Islet of Langerhans (tissue), 1 donor: ENCODE data around the gene GNAI2.
A peak's percentile ranks its signal among the peaks of the same experiment; 100 is the strongest.

ENCODE experiments used
- FAIRE-seq: peaks from one replicate; lab custom pipeline; 2011; peaks lifted over from hg19 to GRCh38; lab: Jason Lieb, UNC

The GNAI2 gene

DNA sequence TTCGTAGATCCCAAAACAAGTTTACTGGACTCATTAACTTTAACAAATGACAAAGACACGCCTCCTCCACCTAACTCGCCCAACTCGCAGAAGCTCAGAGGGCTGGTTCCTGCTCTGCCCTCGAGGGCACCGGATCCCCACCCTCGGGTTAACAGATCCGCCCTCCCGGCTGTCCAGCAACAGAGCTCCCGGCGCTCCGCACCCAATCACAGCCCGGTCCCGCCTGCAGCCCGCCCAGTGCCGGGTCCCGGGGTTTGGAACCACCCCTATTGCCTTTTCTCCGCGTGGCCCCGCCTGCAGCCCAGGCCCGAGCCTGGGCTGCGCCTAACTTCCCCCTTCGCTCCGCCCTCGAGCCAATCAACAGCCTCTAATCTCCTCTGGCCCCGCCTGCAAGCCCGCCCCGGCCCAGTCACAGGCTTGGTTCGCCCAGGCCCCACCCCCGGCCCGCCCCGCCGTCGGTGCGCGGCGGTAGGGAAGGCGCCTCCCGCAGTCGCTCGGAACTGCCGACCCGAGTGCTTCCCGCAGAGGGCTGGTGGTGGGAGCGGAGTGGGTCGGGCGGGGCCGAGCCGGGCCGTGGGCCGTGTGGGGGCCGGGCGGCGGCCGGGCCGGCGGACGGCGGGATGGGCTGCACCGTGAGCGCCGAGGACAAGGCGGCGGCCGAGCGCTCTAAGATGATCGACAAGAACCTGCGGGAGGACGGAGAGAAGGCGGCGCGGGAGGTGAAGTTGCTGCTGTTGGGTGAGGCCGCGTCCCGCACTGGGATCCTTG is at the start of gene GNAI2:
GNAI2 (plus strand) TSS at position 489 of the 768 bp plus-strand sequence; CDS start at position 621, 132 bp downstream.
- peak; percentile 86 for FAIRE-seq

DNA sequence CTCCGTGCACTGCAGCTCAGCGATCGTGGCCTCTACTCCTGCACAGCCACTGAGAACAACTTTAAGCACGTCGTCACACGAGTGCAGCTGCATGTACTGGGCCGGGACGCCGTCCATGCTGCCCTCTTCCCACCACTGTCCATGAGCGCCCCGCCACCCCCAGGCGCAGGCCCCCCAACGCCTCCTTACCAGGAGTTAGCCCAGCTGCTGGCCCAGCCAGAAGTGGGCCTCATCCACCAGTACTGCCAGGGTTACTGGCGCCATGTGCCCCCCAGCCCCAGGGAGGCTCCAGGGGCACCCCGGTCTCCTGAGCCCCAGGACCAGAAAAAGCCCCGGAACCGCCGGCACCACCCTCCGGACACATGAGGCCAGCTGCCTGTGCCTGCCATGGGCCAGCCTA is 48.3 kb upstream of the GNAI2 start:
- no peak for FAIRE-seq

DNA sequence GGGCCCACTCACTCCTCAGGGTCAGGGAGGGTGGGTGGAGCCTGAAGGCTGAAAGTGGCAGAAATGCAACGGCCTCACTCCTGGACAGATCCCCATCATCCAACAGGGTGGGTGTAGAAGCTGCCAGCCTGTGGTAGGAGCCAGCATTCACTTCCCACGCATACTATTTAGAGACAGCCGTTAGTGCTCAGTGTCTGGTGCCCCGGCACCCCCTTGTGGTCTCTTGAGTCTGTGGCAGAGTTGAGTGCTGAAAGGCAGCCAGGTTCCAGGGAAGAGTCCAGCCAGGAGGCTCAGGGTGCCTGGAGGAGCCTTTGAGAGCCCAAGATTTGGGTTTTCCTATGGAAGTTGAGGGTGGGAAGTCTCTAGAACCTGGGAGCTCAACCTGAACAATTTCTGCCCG is 46.7 kb upstream of the GNAI2 start:
- FAIRE-seq, result no peak

DNA sequence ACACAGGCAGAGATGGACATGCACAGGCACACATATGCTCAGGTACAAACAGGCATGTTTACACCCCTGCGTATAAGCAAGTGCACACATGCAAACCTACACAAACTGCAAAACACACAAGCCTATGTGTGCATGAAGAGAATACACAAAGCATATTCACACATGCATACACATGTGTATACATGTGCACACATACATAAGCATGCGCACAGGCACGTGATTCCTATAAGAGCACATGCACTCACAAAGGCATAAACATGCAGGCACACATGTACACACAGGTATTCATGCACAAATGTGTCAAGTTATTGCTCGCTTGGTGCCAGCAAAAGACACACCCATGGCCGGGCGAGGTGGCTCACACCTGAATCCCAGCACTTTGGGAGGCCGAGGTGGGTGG is 46.0 kb upstream of the GNAI2 start:
- no peak for FAIRE-seq

DNA sequence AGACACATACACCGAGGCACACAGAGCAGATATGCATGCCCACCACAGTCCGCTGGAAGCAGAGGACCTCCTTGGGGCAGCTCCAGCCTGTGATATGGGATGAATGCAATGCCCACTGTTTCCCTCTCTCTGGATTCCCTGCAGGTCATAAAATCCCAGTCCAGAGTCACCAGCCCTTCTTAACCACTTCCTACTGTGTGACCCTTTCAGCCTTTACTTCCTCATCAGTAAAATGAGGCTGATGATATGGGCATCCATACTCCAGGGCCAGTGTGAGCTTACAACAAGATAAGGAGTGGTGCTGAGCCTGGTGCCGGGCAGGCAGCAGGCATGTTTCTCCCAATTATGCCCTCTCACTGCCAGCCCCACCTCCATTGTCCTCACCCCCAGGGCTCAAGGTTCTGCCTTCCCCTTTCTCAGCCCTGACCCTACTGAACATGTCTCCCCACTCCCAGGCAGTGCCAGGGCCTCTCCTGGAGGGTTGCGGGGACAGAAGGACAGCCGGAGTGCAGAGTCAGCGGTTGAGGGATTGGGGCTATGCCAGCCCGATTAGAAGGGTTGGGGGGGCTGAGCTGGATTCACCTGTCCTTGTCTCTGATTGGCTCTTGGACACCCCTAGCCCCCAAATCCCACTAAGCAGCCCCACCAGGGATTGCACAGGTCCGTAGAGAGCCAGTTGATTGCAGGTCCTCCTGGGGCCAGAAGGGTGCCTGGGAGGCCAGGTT is 44.9 kb upstream of the GNAI2 start, which contains the start of gene GNAT1:
GNAT1 (plus strand) TSS at position 675 of the 725 bp plus-strand sequence. CDS start 116 bp downstream, outside the sequence.
- FAIRE-seq, result no peak

DNA sequence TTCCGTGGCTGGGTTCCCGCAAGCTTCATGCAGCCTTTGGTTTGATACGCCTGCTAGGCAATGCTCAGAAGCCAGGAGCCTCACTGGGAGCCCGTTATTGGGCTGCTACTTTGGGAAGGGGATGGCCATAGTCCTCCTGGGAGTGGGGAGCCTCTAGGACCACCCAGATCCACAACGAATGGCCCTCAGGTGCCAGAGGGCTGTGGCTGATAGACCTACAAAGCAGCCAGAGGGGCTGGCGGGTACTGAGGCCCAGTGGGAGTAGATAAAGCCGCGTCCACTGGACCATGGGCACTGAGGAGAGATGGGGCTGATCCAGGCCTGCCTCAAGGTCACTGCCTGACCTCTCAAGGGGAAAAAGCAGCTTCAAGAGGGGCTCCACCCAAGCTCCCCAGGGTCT is 43.9 kb upstream of the GNAI2 start:
- FAIRE-seq, result no peak

DNA sequence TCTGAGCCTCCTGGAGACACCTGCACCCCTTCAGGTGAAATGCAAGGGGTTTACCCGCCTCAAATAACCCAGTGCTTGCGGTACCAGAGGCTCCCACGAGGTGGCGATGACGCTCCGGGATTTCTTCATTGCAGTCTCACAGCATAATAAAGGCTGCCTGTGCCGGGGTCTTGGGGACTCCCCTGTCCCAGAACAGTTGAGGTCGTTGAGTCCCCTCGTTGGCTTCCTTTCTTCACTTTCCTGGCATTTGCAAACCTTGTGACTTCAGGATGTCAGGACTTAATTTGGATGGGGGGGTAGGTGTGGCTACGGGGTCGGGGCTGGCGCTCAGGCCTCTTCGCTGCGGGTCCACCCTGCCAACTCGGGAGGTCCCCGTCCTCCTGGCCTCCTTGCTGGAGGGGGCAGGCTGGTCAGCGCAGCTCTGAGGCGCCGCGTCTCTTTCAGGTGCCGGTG is 43.3 kb upstream of the GNAI2 start:
- FAIRE-seq, result no peak

DNA sequence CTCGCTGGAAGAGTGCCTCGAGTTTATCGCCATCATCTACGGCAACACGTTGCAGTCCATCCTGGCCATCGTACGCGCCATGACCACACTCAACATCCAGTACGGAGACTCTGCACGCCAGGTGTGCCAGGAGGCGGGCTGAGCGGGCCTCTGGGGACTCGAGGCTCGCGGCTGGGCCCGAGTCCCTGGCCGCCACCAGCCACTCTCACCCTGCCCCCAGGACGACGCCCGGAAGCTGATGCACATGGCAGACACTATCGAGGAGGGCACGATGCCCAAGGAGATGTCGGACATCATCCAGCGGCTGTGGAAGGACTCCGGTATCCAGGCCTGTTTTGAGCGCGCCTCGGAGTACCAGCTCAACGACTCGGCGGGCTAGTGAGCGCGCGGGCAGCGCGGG is 42.7 kb upstream of the GNAI2 start:
- no peak for FAIRE-seq

DNA sequence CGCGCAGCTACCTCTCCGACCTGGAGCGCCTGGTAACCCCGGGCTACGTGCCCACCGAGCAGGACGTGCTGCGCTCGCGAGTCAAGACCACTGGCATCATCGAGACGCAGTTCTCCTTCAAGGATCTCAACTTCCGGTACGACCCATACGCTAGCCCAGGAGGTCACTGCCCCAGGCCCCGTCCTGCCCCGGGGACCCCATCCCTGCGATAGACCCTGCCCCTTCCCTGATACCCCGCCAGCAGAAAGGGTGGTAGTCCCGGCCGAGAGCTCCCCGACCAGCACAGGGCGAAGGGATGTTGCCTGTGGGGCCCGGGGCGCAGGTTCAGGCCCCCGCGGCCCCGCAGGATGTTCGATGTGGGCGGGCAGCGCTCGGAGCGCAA is 42.3 kb upstream of the GNAI2 start:
- FAIRE-seq, result no peak

DNA sequence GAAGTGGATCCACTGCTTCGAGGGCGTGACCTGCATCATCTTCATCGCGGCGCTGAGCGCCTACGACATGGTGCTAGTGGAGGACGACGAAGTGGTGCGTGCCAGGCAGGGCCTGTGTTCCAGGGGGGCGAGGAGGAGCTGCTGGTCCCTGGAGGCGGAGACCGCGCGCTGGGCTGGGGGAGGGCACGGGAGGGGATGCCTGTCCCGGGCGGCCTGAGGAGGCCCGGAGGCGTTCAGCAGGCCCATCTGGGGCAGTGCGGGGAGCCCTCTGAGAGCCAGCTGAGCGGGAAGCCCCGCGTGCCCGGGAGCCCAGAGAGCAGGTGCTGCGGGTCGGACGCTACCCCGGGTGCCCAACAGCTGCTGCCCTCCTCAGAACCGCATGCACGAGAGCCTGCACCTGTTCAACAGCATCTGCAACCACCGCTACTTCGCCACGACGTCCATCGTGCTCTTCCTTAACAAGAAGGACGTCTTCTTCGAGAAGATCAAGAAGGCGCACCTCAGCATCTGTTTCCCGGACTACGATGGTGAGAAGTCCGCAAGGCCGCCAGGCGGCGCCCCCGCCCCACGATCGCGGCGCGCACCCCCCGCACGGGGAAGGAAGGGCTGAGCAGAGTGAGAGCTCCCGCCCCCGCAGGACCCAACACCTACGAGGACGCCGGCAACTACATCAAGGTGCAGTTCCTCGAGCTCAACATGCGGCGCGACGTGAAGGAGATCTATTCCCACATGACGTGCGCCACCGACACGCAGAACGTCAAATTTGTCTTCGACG is 41.7 kb upstream of the GNAI2 start:
- no peak for FAIRE-seq

DNA sequence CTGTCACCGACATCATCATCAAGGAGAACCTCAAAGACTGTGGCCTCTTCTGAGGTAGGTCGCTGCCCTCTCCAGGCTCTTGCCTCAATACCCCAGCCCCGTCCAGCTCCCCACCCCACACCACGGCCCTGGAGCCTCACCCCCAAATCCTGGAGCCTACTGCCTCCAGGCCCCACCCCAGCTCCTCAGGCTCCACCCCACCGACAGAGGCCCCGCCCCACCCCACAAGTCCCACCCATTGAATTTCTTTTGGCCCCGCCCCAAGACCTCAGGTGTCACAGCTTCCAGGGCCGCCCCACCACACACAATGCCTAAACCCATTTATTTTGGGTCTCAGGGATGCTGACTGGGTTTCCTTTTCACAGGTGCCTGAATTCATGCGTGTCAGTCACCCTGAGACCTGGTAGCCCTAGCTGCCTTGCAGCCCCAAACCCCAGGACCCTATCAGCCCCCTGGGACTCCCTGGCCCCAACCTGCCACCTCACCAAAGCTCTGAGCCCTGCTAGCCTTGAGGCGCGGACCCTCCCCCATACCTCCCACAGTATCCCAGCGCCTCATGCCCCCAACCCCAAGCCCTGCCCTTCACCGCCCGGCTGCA is 41.0 kb upstream of the GNAI2 start:
- no peak for FAIRE-seq

DNA sequence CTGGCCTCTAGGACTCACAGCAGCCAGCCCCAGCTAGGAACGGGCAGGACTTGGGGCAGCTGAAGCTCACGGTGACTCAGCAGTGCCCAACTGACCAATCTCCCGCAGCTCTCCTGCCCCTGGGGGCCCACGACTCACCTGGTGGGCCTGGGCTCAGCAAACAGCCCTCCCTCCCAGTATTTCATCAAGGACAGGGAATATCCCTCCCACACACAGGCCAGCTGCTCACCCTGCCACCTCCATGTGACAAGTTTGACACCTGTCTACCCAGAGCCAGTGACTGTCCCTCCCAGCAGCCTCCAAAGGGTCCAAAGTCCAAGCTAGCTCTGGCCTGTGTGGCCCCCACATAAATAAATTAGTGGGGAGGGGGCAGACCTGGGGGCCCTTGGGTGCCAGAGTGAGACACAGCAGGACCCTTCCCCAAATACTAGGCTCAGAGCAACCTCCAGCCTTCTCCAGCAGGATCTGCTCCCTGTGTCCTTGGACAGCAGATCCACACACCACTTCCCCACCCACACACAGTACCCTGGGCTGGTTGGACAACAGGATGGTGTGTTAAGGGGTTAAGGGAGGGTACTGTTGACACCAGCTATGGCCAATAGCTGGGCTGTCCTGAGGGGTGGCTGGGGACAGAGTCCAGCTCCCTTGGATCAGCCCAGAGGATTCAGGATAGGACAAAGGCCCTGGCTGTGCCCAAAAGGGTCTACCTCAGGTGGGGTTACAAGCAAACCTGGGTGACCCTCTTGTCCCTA is 40.3 kb upstream of the GNAI2 start:
- no peak for FAIRE-seq

DNA sequence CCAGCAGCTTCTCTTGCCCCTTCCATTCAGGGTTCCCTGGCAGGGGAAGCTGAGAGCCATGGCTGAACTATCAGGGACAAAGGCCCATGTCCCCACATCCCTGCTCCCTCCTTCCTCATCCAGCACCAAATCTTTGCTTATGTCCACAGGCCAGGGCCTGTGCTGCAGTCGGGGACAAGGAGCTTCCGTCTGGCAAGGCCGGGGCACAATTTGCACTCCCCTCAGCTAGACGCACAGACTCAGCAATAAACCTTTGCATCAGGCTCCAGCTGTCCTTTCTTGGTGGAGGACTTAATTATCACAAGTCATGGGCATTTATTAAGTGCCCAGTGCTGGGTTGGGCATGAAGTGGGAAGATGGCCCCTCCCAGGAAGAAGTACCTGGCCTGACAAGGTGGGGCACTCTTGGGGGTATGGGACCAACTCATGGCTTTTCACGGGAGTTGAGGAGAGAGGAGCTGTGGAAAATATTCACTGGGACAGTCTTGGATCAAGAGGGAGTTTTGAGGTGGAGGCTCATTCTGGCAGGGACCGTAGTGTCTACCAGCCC is 39.7 kb upstream of the GNAI2 start:
- FAIRE-seq, result no peak

DNA sequence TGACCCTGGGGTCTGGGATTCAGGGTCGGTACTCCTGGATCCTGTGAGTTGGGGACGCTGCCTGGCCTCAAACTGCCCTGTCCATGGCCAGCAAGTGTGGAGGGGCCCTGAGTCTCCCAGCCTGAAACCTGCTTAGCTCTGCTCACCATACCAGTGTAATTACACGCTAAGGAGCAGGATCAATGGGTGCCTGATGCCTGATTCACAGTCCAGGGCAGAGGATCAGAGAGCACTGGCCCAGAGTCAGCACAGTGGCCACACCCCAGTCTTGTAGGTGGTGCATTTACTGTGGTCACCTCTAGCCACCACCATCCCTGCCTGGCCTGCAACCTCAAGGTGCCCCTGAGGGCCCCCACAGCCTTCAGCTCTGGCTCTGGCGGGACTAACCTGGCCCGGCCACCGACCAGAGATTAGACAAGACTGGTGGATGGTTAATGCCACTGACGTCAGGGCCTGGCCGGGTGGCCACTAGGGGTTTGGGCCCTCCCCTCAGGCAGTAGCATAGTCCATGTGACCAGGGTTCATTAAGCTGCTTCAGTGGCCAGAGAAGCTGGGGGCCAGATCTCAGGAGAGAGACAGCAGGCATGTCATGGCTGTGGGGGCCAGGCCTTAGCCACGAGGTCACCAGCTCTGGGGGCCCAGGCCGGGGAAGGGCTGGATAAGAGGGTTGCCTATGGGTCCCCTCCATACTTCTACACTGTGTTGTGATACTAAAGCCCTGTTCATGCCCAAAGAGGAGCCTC is 34.3 kb upstream of the GNAI2 start:
- no peak for FAIRE-seq

DNA sequence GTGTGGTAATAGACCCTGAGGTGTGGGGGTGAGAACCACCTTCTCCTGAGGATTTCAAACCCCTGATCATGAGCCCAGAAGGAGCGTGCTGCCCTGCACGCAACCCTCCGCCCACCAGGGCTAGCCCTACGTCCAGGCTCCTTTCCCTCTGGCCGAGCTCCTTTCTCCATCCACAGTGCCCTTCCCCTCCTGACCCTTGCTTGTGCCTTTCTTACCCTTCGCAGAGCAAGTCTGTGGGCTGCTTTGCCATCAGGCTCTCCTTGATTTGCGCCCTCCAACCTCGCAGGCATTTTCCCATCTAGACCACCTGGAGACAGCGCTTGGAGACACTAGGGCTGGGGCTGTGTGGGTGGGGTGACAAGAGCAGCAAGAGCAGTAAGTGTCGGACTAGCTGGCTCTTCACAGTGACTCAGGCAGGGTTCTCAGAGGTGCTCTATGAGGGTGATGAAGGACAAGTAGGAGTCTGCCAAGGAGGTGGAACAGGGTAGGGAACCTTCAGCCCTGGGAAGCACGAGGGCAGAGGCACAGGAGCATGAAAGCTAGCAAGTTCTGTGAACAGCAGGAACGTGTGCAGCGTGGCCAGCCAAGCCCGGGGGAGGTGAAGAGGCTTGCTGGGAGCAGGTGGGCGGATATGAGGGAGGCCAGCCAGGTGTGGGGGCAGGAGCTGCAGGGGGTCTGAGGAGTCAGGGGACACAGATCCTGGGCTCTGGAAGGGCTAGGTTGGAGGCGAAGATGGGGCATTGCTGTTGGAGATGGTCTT is 33.5 kb upstream of the GNAI2 start:
- FAIRE-seq, result no peak

DNA sequence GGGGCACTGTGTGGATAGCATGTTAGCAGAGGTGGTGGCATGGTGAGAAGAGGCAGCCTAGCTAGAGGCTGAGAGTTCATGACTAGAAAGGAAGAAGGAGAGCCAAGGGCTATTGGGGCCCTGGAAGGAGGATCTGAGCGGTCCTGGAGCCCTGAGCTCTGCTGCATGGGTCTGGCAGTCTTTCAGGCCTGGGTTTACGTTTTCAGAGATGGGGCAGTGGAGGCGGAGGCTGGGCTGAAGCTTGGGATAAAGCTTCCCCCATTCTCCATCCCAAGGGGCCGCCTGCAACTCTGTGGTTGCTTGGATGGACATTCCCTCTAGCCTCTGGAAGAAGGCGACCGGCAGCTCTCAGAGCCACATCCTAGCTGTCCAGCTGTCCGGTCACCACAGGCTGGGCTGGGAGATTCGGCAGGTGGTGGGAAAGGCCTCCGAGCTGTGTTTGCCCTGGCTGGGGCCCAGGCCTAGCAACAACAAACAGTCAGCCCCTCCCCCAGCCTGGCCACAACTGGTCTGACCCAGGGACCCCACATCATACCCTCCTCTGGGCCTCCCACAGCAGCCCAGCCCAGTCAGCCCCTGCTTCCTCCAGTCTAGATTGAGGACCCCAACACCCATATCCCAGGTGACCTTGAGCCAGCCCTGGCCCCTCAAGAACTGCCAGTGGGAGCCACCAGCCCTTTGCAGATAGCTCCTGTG is 32.7 kb upstream of the GNAI2 start:
- no peak for FAIRE-seq

DNA sequence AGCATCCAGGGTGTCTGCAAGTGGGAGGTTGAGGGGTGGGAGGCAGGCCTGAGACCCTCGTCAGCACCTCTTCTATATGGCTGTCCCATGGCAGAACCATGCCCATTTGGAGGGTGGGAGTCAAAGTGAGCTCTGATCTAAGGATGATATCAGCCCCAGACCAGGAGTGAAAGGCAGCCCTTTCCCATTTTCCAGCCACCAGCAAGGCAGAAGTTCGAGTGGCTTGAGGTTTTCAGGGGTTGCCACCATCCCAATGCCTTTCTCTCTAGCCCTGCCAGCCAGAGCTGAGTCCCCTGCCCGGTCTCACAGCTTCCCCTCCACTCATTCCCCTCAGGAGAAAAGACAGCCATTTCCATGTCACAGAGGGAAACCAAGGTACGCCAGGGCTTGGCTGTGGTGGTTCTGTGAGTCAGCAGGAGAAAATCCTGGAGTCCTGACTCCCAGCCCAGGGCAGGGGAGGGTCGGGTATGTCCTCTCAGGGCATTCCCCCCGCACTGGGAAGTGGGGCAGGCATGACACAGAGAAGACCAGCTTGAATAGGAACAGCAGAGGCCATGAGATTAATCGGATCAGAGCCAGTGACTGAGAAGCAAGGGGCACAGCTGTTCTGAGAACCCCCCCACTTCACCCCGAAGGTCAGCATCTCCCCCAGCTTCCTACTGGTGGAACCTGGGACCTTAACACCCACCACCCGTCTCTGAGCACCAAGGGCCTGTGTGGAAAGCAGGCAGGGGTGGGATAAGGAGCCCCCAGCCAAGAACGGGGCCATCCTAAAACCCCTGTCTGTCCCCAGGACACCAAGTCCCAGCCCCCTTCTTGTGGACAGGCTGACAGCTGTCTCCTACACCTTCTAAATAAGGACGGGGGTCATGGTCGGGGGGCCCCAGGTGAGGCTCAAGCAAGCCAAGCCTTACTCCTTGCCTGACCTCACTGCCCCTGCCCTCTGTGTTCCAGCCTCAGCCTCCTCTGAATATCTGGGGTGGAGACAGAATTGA is 31.9 kb upstream of the GNAI2 start:
- FAIRE-seq, result no peak

DNA sequence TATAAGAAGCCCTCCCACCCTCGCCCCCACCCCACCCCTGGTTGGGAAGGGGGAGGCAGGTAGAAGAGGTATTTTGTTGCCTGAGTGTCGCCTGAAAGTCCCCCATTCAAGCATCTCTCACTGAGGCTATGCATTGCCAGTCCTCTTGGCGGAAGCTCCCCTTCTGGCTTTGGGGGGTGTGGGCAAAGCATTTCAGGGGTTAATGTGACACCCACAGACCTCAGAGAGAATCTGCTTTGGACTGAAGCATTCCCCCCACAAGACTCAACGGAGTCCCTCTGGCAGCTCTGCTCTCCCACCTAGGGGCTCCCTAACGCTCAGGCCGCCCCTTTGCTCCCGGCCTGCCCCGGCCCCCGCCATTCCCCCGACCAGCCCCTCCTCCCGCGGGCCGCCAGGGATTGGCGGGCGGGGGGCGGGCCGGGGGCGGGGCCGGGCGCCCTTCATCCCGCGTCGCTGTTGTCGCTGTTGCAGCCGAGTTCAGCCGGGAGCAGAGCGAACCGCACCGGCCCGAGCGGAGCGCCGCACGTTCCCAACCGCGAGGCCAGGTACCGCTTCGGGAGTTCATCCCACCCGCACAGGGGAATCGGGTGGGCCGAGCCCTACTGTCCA is 31.1 kb upstream of the GNAI2 start, which contains the start of gene SLC38A3:
SLC38A3 (plus strand) TSS at position 468 of the 609 bp plus-strand sequence. CDS start 8,929 bp downstream, outside the sequence.
- no peak for FAIRE-seq
